Small intestine (tissue), 7 donors: ENCODE data around the gene BCAS4. TPM values are rescaled to one million over a fixed set of nuclear protein-coding genes. Genes with fewer than 3 reads are reported as not detected.
A peak's percentile ranks its signal among the peaks of the same experiment; 100 is the strongest.

Experiments
- DNase-seq, 2 donors: peaks; one replicate each; pipeline versions ENCODE4 v3.0.0 to v3.0.0-alpha.2; 2013
- FAIRE-seq: peaks from 2 replicates; lab custom pipeline; 2012; peaks lifted over from hg19 to GRCh38; lab: Jason Lieb, UNC
- H3K27ac ChIP-seq, 3 donors: one replicate each; pipeline ENCODE4 v1.5.1; 2013; ENCODE audit warnings: low read length in 2 of 3, mild to moderate bottlenecking in 2 of 3, control low read depth in 1 of 3, inconsistent platforms in 1 of 3, low read depth in 1 of 3, moderate library complexity in 1 of 3
- H3K27me3 ChIP-seq, 3 donors: one replicate each; pipeline ENCODE4 v1.6.1; 2013; ENCODE audit warnings: low read length in 3 of 3, inconsistent platforms in 1 of 3; ENCODE audit not compliant: control insufficient read depth in 3 of 3, insufficient read depth in 3 of 3
- H3K36me3 ChIP-seq, 3 donors: one replicate each; pipeline ENCODE4 v1.6.1; 2013; ENCODE audit warnings: low read length in 3 of 3, inconsistent platforms in 1 of 3, low read depth in 1 of 3, mild to moderate bottlenecking in 1 of 3, moderate library complexity in 1 of 3; ENCODE audit not compliant: control insufficient read depth in 3 of 3, insufficient read depth in 2 of 3
- H3K4me1 ChIP-seq, 3 donors: one replicate each; pipeline ENCODE4 v1.6.1; 2013; ENCODE audit warnings: low read length in 2 of 3, inconsistent platforms in 1 of 3, low read depth in 1 of 3, mild to moderate bottlenecking in 1 of 3, moderate library complexity in 1 of 3; ENCODE audit not compliant: control insufficient read depth in 3 of 3, insufficient read depth in 2 of 3
- H3K4me3 ChIP-seq, 3 donors: one replicate each; pipeline ENCODE4 v1.5.1; 2013; ENCODE audit warnings: low read length in 3 of 3, control low read depth in 1 of 3, inconsistent platforms in 1 of 3, low read depth in 1 of 3, mild to moderate bottlenecking in 1 of 3, moderate library complexity in 1 of 3
- H3K9me3 ChIP-seq, 2 donors: one replicate each; pipeline ENCODE4 v1.6.1; 2013; ENCODE audit warnings: low read depth in 1 of 2, low read length in 1 of 2; ENCODE audit not compliant: control insufficient read depth in 2 of 2, insufficient read depth in 1 of 2
- WGBS, 3 donors: extraction: QIAGEN DNeasy Blood & Tissue Kit; methylation state at CpG; one replicate each; pipeline ENCODE4 v1.1.7; 2013; 5-methylcytosine and 5-hydroxymethylcytosine counted together
- polyA plus RNA-seq, 4 donors: library from polyadenylated mRNA; stranded (reverse) in 3 of 4; unstranded in 1 of 4; fragments of 200-250 nt in 3 of 4; fragments of 120-200 nt in 1 of 4; gene quantifications; one replicate each; pipeline versions ENCODE4 v1.2.1 to v1.2.3, GENCODE V29; 2013
- donor health status: healthy with polysubstance abuse.
- donor health status: control.
- donor health status: control.
- donor health status: Bipolar disorder and iron deficiency.
- donor health status: healthy.

The BCAS4 gene
- polyA plus RNA-seq, 4 donors, result 0.45 to 4.0 (median 1.5) TPM

- Histone ChIP-seq H3K36me3 (no peaks in the 10 kb centered on the region), H3K27ac (no peak overlapping the region), H3K4me1 (no peaks in the 10 kb centered on the region), H3K27me3 (no peaks in the 10 kb centered on the region), H3K4me3 (no peak overlapping the region), H3K9me3 (peaks cover 0 to 3% of the 10 kb centered on the region in 2 donors)
- DNase-seq, result no peak
- FAIRE-seq, result no peak
- 91 to 95% (median 92%) methylated on average over 5 of the region's 5 CpGs for WGBS, 3 donors
Observed at GRCh38 chr20:50806126-50806768, 11.4 kb downstream of the BCAS4 start.

GRCh38 chr20:50810063-50810462 is 15.2 kb downstream of the BCAS4 start:
- FAIRE-seq, result no peak
- Histone ChIP-seq H3K36me3 (no peaks in the 10 kb centered on the region), H3K27me3 (no peaks in the 10 kb centered on the region), H3K4me1 (no peaks in the 10 kb centered on the region), H3K4me3 (no peak overlapping the region), H3K27ac (no peak overlapping the region), H3K9me3 (peaks cover 0 to 3% of the 10 kb centered on the region in 2 donors)
- 82 to 91% (median 90%) methylated on average over 4 of the region's 4 CpGs for WGBS, 3 donors
- no peak for DNase-seq

- peaks cover 0 to 3% of the 10 kb centered on the region in 2 donors for H3K9me3 ChIP-seq
- DNase-seq (no peak), FAIRE-seq (no peak)
- H3K27ac ChIP-seq, result no peak overlapping the region
- H3K4me1 ChIP-seq, result no peaks in the 10 kb centered on the region
- WGBS, 3 donors, result 87 to 93% (median 88%) methylated on average over 4 of the region's 4 CpGs
- H3K36me3 ChIP-seq, result no peaks in the 10 kb centered on the region
- no peak overlapping the region for H3K4me3 ChIP-seq
- H3K27me3 ChIP-seq, result no peaks in the 10 kb centered on the region
Observed at GRCh38 chr20:50810842-50811241, 16.0 kb downstream of the BCAS4 start.

GRCh38 chr20:50813101-50813643 is 18.3 kb downstream of the BCAS4 start:
- Histone ChIP-seq H3K27me3 (no peaks in the 10 kb centered on the region), H3K36me3 (no peaks in the 10 kb centered on the region), H3K27ac (no peak overlapping the region), H3K9me3 (peaks cover 0 to 3% of the 10 kb centered on the region in 2 donors), H3K4me3 (no peak overlapping the region), H3K4me1 (no peaks in the 10 kb centered on the region)
- DNase-seq (no peak), FAIRE-seq (no peak)
- WGBS, 3 donors, result 92 to 98% (median 93%) methylated on average over 10 of the region's 10 CpGs

- Histone ChIP-seq H3K4me1 (no peaks in the 10 kb centered on the region), H3K27me3 (no peaks in the 10 kb centered on the region), H3K27ac (no peak overlapping the region), H3K36me3 (no peaks in the 10 kb centered on the region), H3K4me3 (no peak overlapping the region), H3K9me3 (peaks cover 0 to 3% of the 10 kb centered on the region in 2 donors)
- no peak for DNase-seq
- WGBS, 3 donors, result 83 to 93% (median 88%) methylated on average over 9 of the region's 9 CpGs
- FAIRE-seq, result no peak
Observed at GRCh38 chr20:50813801-50814200, 18.9 kb downstream of the BCAS4 start.

GRCh38 chr20:50814438-50815161 is 19.7 kb downstream of the BCAS4 start:
- H3K36me3 ChIP-seq, result peaks cover 0 to 3% (median 0%) of the 10 kb centered on the region in 3 donors
- no peak for FAIRE-seq
- 77 to 89% (median 80%) methylated on average over 9 of the region's 9 CpGs for WGBS, 3 donors
- H3K27ac ChIP-seq, result no peak overlapping the region
- peaks cover 0 to 3% of the 10 kb centered on the region in 2 donors for H3K9me3 ChIP-seq
- no peaks in the 10 kb centered on the region for H3K4me1 ChIP-seq
- no peak overlapping the region for H3K4me3 ChIP-seq
- H3K27me3 ChIP-seq, result no peaks in the 10 kb centered on the region
- no peak for DNase-seq

GRCh38 chr20:50815162-50815989 is 20.5 kb downstream of the BCAS4 start:
- Histone ChIP-seq H3K27ac (no peak overlapping the region), H3K36me3 (peaks cover 0 to 3% (median 0%) of the 10 kb centered on the region in 3 donors), H3K27me3 (no peaks in the 10 kb centered on the region), H3K4me1 (no peaks in the 10 kb centered on the region), H3K4me3 (no peak overlapping the region), H3K9me3 (peaks cover 0 to 3% of the 10 kb centered on the region in 2 donors)
- DNase-seq (no peak), FAIRE-seq (no peak)
- WGBS, 3 donors, result 57 to 78% (median 59%) methylated on average over 15 of the region's 15 CpGs

- Histone ChIP-seq H3K27ac (peak overlapping the region in 2 of 3 donors; percentile 9 to 14), H3K27me3 (no peaks in the 10 kb centered on the region), H3K9me3 (no peaks in the 10 kb centered on the region), H3K4me3 (no peak overlapping the region), H3K4me1 (no peaks in the 10 kb centered on the region), H3K36me3 (peaks cover 0 to 3% (median 0%) of the 10 kb centered on the region in 3 donors)
- no peak for DNase-seq
- WGBS, 3 donors, result 71 to 84% (median 78%) methylated on average over 10 of the region's 10 CpGs
- no peak for FAIRE-seq
Observed at GRCh38 chr20:50817776-50818172, 22.9 kb downstream of the BCAS4 start.
